PC-9 (cell line): Measurements from ENCODE around the gene TSSK2. TPM values are rescaled to one million over a fixed set of nuclear protein-coding genes. Genes with fewer than 3 reads are reported as not detected.

Source experiments
- BruUV-seq: library from RNA; stranded (reverse); fragments of 400-500 nt; replicated peaks from 2 replicates; lab custom pipeline; 2021; lab: Mats Ljungman, UMichigan
- CTCF ChIA-PET: fragments of 300-600 bp; sonication (Branson Sonifier 250); formaldehyde crosslinking; loops from one replicate; lab custom pipeline; 2022; ENCODE audit warnings: antibody characterized with exemption; lab: Charles Lee
- POLR2A ChIA-PET: fragments of 300-600 bp; sonication (Branson Sonifier 250); formaldehyde crosslinking; loops from one replicate; lab custom pipeline; 2022; ENCODE audit warnings: antibody characterized with exemption; ENCODE audit not compliant: unreplicated experiment; lab: Charles Lee
- DNase-seq, 2 experiments: peaks; one replicate each; pipeline versions ENCODE4 v3.0.0 to v3.0.0-alpha.2; 2015 to 2022; ENCODE audit warnings: mixed read lengths in 1 of 2
- H2AFZ ChIP-seq: fragments of 200-600 bp; sonication (generic); 2 replicates; pipeline ENCODE4 v1.8.1; 2017; ENCODE audit warnings: antibody characterized with exemption
- H3F3A ChIP-seq: fragments of 200-600 bp; sonication (generic); 2 replicates; pipeline ENCODE4 v1.8.1; 2017; ENCODE audit warnings: antibody characterized with exemption, mild to moderate bottlenecking, low read depth; ENCODE audit not compliant: insufficient read depth
- H3K27ac ChIP-seq: fragments of 200-600 bp; sonication (generic); 2 replicates; pipeline ENCODE4 v1.6.1; 2016; ENCODE audit warnings: mixed run types
- H3K27me3 ChIP-seq: fragments of 200-600 bp; sonication (generic); 2 replicates; pipeline ENCODE4 v1.6.1; 2016; ENCODE audit warnings: low read depth, mixed run types; ENCODE audit not compliant: insufficient read depth
- H3K36me3 ChIP-seq: fragments of 200-600 bp; sonication (generic); 2 replicates; pipeline ENCODE4 v1.6.1; 2016; ENCODE audit warnings: low read depth, mixed run types
- H3K4me1 ChIP-seq: fragments of 200-600 bp; sonication (generic); replicated peaks from 2 replicates; pipeline ENCODE4 v1.6.1; 2016; ENCODE audit warnings: mixed run types; ENCODE audit not compliant: insufficient read depth
- H3K4me2 ChIP-seq: fragments of 200-600 bp; sonication (generic); 2 replicates; pipeline ENCODE4 v1.6.1; 2017; ENCODE audit warnings: mixed run types
- H3K4me3 ChIP-seq: fragments of 200-600 bp; sonication (generic); 2 replicates; pipeline ENCODE4 v1.6.1; 2016; ENCODE audit warnings: mixed run types
- H3K79me2 ChIP-seq: fragments of 200-600 bp; sonication (generic); 2 replicates; pipeline ENCODE4 v1.6.1; 2017; ENCODE audit warnings: low read depth, mixed run types
- H3K9me2 ChIP-seq: fragments of 200-600 bp; sonication (generic); 2 replicates; pipeline ENCODE4 v1.8.1; 2017; ENCODE audit warnings: mild to moderate bottlenecking; ENCODE audit not compliant: insufficient read depth
- H3K9me3 ChIP-seq: fragments of 200-600 bp; sonication (generic); 2 replicates; pipeline ENCODE4 v1.8.1; 2016; ENCODE audit warnings: low read depth; ENCODE audit not compliant: insufficient read depth
- H4K20me1 ChIP-seq: fragments of 200-600 bp; sonication (generic); 2 replicates; pipeline ENCODE4 v1.8.1; 2017; ENCODE audit not compliant: insufficient read depth
- CTCF ChIP-seq: fragments of 200-600 bp; sonication (generic); conservative IDR thresholded peaks from 2 replicates; pipeline ENCODE4 v1.6.1; 2017; ENCODE audit warnings: mixed run types, antibody characterized with exemption, mild to moderate bottlenecking, moderate library complexity
- EZH2 ChIP-seq: fragments of 200-600 bp; sonication (generic); IDR thresholded peaks from 2 replicates; pipeline ENCODE4 v1.8.0; 2017; ENCODE audit warnings: antibody characterized with exemption, low read depth
- intact Hi-C: fragments of 100-400 bp; cut with micrococcal nuclease; formaldehyde crosslinking; loops from one replicate; pipeline ENCODE4 v1.10.0; 2022; ENCODE audit not compliant: unreplicated experiment
- total RNA-seq: library from RNA; stranded (reverse); gene quantifications from 2 replicates; pipeline ENCODE4 v1.2.3, GENCODE V29; 2021

TSSK2 gene
- total RNA-seq, 1 experiment from 2014 or later = not detected

GRCh38 chr22:19086417-19086816 lies 44.7 kb upstream of the TSSK2 start:
- Histone ChIP-seq H3K36me3 (no peaks in the 10 kb centered on the region), H3K4me1 (no peaks in the 10 kb centered on the region; the same call in 1 of the 2 replicates), H3K27ac (no peak overlapping the region), H3K4me2 (no peak overlapping the region), H3K79me2 (0 out of 2 replicates have a peak, but pooled peaks cover 2% of the 10 kb centered on the region), H3K9me2 (no peaks in the 10 kb centered on the region), H3K9me3 (no peaks in the 10 kb centered on the region), H2AFZ (no peak overlapping the region), H3K4me3 (no peak overlapping the region), H3K27me3 (no peaks in the 10 kb centered on the region), H4K20me1 (peaks cover 4% of the 10 kb centered on the region; the same call in 1 of the 2 replicates), H3F3A (no peaks in the 10 kb centered on the region)
- intact Hi-C loops = no loop called here
- ChIA-PET POLR2A (no interaction called here), CTCF (no interaction called here)
- TF ChIP-seq CTCF (no peak), EZH2 (no peak)
- no TSS peak for BruUV-seq
- no peak for DNase-seq

GRCh38 chr22:19086896-19087295 lies 44.2 kb upstream of the TSSK2 start:
- CTCF ChIA-PET = no interaction called here
- POLR2A ChIA-PET = no interaction called here
- H3K4me2 ChIP-seq = no peak overlapping the region
- H3K27ac ChIP-seq = no peak overlapping the region
- no peaks in the 10 kb centered on the region for H3K27me3 ChIP-seq
- no peak for TF ChIP-seq EZH2
- no peak for TF ChIP-seq CTCF
- H3F3A ChIP-seq = no peaks in the 10 kb centered on the region
- H3K36me3 ChIP-seq = no peaks in the 10 kb centered on the region
- 0 out of 2 replicates have a peak, but pooled peaks cover 3% of the 10 kb centered on the region for H3K79me2 ChIP-seq
- DNase-seq = no peak
- H3K4me1 ChIP-seq = no peaks in the 10 kb centered on the region; the same call in 1 of the 2 replicates
- no peak overlapping the region for H3K4me3 ChIP-seq
- no peaks in the 10 kb centered on the region for H3K9me3 ChIP-seq
- H2AFZ ChIP-seq = no peak overlapping the region
- BruUV-seq = no TSS peak
- H4K20me1 ChIP-seq = peaks cover 4% of the 10 kb centered on the region; the same call in 1 of the 2 replicates
- intact Hi-C loops = no loop called here
- no peaks in the 10 kb centered on the region for H3K9me2 ChIP-seq

- H3K36me3 ChIP-seq = no peaks in the 10 kb centered on the region
- no peak overlapping the region for H3K27ac ChIP-seq
- H3K4me1 ChIP-seq = no peaks in the 10 kb centered on the region; the same call in 1 of the 2 replicates
- H3K4me3 ChIP-seq = no peak overlapping the region
- DNase-seq = no peak
- no peaks in the 10 kb centered on the region for H3K9me3 ChIP-seq
- H3K79me2 ChIP-seq = 0 out of 2 replicates have a peak, but pooled peaks cover 3% of the 10 kb centered on the region
- H3F3A ChIP-seq = no peaks in the 10 kb centered on the region
- intact Hi-C loops = no loop called here
- ChIA-PET POLR2A (no interaction called here), CTCF (no interaction called here)
- peaks cover 4% of the 10 kb centered on the region; the same call in 1 of the 2 replicates for H4K20me1 ChIP-seq
- no peak overlapping the region for H3K4me2 ChIP-seq
- no peak for TF ChIP-seq EZH2
- TF ChIP-seq CTCF = no peak
- no TSS peak for BruUV-seq
- no peak overlapping the region for H2AFZ ChIP-seq
- no peaks in the 10 kb centered on the region for H3K27me3 ChIP-seq
- no peaks in the 10 kb centered on the region for H3K9me2 ChIP-seq
Measured at GRCh38 chr22:19088866-19089595, 42.1 kb upstream of the TSSK2 start.
